K562 (cell line): ENCODE data around the gene ACTG2.

Experiments
- CBFB ChIP-seq: sonication (generic); formaldehyde crosslinking; IDR thresholded peaks from 2 replicates; pipeline ENCODE4 v1.4.0; 2020; ENCODE audit warnings: mild to moderate bottlenecking, missing genetic modification reagents
- ETS1 ChIP-seq: conservative IDR thresholded peaks from 2 replicates; pipeline ENCODE4 v1.6.1; 2011; ENCODE audit warnings: low read depth, mild to moderate bottlenecking, low read length; ENCODE audit not compliant: control insufficient read depth
- FOXK1 ChIP-seq: sonication (generic); formaldehyde crosslinking; IDR thresholded peaks from 2 replicates; pipeline ENCODE4 v1.8.0; 2022; ENCODE audit warnings: missing genetic modification reagents, mild to moderate bottlenecking, borderline replicate concordance
- PHF8 ChIP-seq: fragments of 200-600 bp; sonication (generic); IDR thresholded peaks from 2 replicates; pipeline ENCODE4 v1.6.1; 2012; ENCODE audit warnings: mixed run types, mild to moderate bottlenecking, inconsistent platforms, low read length, moderate library complexity, borderline replicate concordance
- RCOR1 ChIP-seq, 2 experiments: IDR thresholded peaks; 2 replicates each; pipeline ENCODE4 v1.6.1; 2012; ENCODE audit warnings: low read depth in 2 of 2, low read length in 2 of 2, borderline replicate concordance in 1 of 2, improper control_type of control experiment in 1 of 2
- TRIM25 ChIP-seq: fragments of 450-650 bp; IDR thresholded peaks from 2 replicates; pipeline ENCODE4 v1.7.0; 2016; ENCODE audit warnings: borderline replicate concordance
- ZBTB7A ChIP-seq: IDR thresholded peaks from 2 replicates; pipeline ENCODE4 v1.6.1; 2011; ENCODE audit warnings: low read depth, mild to moderate bottlenecking, low read length, moderate library complexity, borderline replicate concordance; ENCODE audit not compliant: control insufficient read depth
- TF ChIP-seq, protein P1 (sequence below): sonication (generic); formaldehyde crosslinking; IDR thresholded peaks from 2 replicates; pipeline ENCODE4 v1.5.0; 2020; ENCODE audit warnings: missing genetic modification reagents

DNA sequence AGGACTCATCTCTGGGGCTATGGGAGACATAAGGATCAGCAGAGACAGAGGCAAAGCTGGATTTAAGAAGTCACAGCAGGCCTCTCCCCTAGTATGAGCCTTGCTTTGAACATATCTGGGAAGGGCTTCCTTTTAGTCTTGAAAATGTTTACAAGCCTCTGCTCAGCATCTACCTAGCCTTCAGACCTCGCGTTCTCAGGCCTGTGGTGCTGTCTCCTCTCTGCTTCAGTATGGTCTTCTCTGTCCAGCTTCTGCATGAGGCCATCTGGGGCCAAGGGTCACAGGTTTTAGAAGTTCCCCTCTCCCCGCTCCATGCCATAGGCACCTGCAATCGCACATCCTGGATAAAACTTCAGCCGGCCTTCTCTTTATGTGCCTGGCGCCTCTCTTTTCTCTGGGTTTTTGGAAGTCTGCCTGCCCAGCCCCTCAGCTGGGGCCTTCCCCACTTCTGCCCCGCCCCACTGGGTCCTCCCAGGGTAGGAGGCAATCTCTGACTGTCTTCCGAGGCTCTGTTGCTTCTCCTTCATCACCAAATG, 7.1 kb downstream of the ACTG2 start:
- no peak for TF ChIP-seq RCOR1 (IDR thresholded peaks at IDR 0.05; ENCODE audit: borderline replicate concordance in 1 of 2, low read depth in 2 of 2, low read length in 2 of 2)
- TF ChIP-seq, protein P1, sequence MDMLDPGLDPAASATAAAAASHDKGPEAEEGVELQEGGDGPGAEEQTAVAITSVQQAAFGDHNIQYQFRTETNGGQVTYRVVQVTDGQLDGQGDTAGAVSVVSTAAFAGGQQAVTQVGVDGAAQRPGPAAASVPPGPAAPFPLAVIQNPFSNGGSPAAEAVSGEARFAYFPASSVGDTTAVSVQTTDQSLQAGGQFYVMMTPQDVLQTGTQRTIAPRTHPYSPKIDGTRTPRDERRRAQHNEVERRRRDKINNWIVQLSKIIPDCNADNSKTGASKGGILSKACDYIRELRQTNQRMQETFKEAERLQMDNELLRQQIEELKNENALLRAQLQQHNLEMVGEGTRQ (CRISPR knock-in tag): no peak
- TF ChIP-seq ZBTB7A: no peak
- no peak for TF ChIP-seq FOXK1 (CRISPR knock-in tag)
- no peak for TF ChIP-seq TRIM25
- no peak for TF ChIP-seq PHF8
- no peak for TF ChIP-seq CBFB (CRISPR knock-in tag)
- no peak for TF ChIP-seq ETS1
